Loucy (cell line): ENCODE results near the gene UCK2.

ENCODE experiments used
- EZH2phosphoT487 ChIP-seq: fragments of 200-600 bp; IDR thresholded peaks from 2 replicates; pipeline ENCODE4 v1.6.1; 2018; ENCODE audit warnings: antibody characterized with exemption, mild to moderate bottlenecking, moderate library complexity, borderline replicate concordance
- TF ChIP-seq, protein P1 (sequence below): fragments of 200-600 bp; sonication (generic); conservative IDR thresholded peaks from 2 replicates; pipeline ENCODE4 v1.5.1; 2014; ENCODE audit warnings: mild to moderate bottlenecking, antibody characterized with exemption, low read length

DNA sequence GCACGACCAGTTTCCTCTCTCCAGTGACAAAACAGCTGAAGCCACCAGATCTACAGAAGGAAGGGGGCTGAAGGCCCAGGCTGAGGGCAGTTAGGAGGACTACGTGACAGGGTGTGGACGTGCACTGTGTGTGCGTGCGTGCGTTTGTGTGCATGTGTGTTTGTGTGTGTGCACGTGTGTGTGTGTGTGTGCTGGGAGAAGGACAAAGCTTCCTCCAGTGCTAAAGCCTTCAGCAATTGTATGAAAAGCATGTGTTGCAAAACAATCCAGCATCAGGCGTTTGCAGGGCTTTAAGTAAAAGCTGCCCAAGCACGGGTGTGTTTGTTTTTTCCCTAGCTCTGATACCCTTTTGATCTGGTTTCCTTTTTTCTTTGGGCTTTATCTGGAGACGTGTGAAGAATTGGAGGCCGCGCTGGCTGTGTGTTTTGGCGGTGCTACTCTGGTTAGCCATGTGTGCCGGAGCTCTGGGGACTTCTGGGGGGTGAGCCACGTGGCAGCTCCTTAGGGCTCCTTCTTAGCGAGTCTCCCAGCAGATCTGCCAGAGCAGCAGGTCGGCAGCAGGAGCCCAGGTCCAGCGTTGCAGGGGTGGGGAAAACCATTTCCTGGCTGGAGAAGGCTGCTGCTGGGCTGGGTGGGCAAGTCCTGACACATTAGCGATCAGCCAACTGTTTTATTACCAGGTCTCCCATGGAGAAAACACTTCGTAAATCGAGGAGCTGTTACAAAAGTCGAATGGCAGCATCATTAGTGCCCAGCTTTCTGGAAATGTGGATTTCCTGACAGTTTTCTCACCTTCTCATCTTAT, 73.4 kb downstream of the UCK2 start:
- TF ChIP-seq, protein P1, sequence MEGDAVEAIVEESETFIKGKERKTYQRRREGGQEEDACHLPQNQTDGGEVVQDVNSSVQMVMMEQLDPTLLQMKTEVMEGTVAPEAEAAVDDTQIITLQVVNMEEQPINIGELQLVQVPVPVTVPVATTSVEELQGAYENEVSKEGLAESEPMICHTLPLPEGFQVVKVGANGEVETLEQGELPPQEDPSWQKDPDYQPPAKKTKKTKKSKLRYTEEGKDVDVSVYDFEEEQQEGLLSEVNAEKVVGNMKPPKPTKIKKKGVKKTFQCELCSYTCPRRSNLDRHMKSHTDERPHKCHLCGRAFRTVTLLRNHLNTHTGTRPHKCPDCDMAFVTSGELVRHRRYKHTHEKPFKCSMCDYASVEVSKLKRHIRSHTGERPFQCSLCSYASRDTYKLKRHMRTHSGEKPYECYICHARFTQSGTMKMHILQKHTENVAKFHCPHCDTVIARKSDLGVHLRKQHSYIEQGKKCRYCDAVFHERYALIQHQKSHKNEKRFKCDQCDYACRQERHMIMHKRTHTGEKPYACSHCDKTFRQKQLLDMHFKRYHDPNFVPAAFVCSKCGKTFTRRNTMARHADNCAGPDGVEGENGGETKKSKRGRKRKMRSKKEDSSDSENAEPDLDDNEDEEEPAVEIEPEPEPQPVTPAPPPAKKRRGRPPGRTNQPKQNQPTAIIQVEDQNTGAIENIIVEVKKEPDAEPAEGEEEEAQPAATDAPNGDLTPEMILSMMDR: no peak
- no peak for TF ChIP-seq EZH2phosphoT487
